Neural progenitor cell (in vitro differentiated cells): ENCODE measurements around the gene ZDHHC11.

Experiments used
- EZH2 ChIP-seq: fragments of 200-600 bp; sonication (generic); IDR thresholded peaks from 2 replicates; pipeline ENCODE4 v1.6.1; 2017; ENCODE audit warnings: antibody characterized with exemption, mild to moderate bottlenecking, moderate library complexity
- EZH2phosphoT487 ChIP-seq: fragments of 200-600 bp; sonication (generic); IDR thresholded peaks from 2 replicates; pipeline ENCODE4 v1.6.1; 2017; ENCODE audit warnings: antibody characterized with exemption
- TF ChIP-seq, protein P1 (sequence below): fragments of 200-600 bp; sonication (generic); IDR thresholded peaks from 2 replicates; pipeline ENCODE4 v1.5.1; 2017; ENCODE audit warnings: antibody characterized with exemption, mild to moderate bottlenecking

DNA sequence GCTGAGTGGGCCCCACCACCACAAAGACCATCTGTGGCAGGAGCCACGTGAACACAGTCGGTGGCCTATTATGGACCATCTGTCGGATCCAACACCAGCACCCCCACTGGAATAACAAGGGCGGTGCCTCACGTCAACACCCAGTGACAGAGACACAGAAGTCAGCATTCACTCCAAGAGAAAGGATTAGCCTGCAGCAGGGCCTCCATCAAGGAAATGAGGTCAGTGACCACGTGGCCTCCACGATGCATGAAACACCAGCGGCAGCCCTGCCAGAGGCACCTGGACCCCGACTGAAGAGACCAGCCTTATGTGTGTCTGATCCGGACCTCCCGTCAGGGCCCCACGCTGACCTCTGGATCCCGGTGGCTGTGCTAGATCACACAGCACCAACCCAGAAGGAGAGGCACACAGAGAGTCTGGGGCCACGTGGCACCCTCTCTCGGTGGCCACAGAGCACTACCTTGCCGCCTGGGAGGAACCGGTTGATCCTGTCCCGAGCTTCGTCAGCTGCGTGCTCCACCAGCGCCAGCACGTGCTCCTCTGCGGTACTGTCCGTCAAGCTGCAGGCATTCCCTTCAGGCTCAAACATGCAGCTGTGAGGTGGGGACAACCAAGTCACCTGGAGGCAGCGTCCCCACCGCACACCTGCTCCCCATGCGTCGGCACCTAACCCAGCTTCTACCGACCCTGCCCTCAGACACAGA, 32.8 kb upstream of the ZDHHC11 start:
- TF ChIP-seq, protein P1, sequence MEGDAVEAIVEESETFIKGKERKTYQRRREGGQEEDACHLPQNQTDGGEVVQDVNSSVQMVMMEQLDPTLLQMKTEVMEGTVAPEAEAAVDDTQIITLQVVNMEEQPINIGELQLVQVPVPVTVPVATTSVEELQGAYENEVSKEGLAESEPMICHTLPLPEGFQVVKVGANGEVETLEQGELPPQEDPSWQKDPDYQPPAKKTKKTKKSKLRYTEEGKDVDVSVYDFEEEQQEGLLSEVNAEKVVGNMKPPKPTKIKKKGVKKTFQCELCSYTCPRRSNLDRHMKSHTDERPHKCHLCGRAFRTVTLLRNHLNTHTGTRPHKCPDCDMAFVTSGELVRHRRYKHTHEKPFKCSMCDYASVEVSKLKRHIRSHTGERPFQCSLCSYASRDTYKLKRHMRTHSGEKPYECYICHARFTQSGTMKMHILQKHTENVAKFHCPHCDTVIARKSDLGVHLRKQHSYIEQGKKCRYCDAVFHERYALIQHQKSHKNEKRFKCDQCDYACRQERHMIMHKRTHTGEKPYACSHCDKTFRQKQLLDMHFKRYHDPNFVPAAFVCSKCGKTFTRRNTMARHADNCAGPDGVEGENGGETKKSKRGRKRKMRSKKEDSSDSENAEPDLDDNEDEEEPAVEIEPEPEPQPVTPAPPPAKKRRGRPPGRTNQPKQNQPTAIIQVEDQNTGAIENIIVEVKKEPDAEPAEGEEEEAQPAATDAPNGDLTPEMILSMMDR = no peak
- TF ChIP-seq EZH2 (no peak), EZH2phosphoT487 (no peak)
